ENCODE data around the gene ACSS1.

DNA sequence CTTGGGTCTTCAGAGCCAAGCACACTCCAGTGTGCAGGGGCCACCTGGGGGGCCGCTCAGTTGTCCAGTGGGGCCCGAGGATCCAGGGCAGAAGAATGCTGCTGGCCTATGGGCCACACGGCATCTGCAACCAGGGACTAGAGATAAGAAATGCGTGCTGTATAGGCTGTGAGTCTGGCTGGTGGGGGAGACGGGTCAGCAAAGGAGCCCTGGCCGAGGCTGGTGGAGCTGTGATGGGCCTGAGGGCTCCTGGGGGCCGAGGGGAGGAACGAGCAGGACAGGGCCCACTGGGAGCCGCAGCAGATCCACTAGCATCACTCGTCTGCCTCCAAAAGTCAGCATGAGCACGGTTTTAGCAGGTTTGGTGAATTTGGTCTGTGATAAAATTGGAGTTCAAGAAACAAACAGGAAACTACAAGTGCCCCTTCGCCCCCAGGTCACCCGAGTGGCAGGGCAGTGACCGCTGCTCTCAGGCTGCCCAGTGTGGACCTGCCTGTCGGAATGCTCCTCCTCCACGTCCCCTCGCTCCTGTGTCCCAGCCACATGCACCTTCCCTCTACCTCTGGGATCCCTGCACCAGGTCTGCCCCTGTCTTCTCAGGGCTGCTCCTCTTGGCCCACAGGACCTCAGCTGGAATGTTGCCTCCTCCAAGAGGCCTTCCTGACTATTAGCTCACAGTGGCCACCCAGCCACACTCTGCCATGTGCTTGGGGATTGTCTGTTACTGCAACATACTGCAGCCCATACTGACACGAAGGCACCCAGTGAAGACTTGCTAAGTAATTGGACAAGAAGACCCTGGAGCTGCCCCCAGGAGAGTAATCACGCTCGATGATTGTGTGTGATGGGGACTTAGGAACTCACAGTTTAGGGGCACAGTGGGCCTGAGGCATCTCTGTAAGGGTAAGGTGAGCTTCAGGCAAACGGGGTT, 10.9 kb downstream of the ACSS1 start:
- TF ChIP-seq, protein P1, sequence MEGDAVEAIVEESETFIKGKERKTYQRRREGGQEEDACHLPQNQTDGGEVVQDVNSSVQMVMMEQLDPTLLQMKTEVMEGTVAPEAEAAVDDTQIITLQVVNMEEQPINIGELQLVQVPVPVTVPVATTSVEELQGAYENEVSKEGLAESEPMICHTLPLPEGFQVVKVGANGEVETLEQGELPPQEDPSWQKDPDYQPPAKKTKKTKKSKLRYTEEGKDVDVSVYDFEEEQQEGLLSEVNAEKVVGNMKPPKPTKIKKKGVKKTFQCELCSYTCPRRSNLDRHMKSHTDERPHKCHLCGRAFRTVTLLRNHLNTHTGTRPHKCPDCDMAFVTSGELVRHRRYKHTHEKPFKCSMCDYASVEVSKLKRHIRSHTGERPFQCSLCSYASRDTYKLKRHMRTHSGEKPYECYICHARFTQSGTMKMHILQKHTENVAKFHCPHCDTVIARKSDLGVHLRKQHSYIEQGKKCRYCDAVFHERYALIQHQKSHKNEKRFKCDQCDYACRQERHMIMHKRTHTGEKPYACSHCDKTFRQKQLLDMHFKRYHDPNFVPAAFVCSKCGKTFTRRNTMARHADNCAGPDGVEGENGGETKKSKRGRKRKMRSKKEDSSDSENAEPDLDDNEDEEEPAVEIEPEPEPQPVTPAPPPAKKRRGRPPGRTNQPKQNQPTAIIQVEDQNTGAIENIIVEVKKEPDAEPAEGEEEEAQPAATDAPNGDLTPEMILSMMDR (IDR thresholded peaks at IDR 0.05; ENCODE audit: insufficient read depth, low read depth, low read length): no peak
- TF ChIP-seq EZH2 (IDR thresholded peaks at IDR 0.05; ENCODE audit: insufficient read depth, low read length): no peak

All from astrocyte (in vitro differentiated cells and primary cell).